Measurements from ENCODE around the gene SPTBN1. TPM values are rescaled to one million over a fixed set of nuclear protein-coding genes. Genes with fewer than 3 reads are reported as not detected.

Gene SPTBN1
- 361 TPM for total RNA-seq

DNA sequence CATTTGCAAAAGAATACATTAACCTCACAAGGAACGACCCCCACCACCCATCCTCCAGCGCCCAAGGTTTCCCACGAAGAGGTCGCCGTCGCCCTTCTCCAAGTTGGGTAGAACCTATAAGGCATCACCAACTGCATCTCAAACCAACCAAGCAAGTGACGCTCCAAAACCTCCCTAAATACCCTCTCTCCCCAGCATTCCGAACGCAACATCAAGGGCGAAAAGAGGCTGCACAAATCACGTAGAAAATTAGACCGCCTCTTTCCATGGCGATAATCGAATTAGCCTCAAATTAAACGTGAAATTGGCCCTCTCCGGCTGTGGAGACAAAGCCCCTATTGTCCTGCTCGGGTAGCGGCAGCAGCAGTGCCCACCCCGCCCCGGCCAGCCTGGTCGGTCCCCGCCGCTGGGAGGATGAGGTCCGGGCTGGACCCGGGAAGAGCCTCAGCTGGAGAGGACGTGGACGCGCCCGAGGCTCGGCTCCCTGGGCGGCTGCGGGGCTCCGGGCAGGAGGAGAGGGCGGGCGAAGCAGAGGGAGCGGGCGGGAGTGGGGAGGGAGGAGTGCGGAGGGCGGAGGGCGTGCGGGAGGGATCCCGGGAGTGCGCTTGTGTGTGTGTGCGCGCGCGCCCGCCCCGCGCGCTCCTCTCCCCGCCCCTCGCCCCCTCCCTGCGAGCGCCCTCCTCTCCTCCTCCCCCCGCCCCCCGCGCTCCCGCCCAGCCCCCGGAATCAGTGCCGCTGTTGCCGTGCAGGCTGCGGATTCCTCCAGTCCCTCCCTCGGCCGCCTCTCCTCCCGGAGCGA lies at the start of gene SPTBN1:
SPTBN1 (plus strand) TSS at position 765 of the 799 bp plus-strand sequence. CDS start 70,092 bp downstream, outside the sequence.

Other genes starting within 250 kb of the SPTBN1 start
- gene TSPYL6, start 200.1 kb upstream of the SPTBN1 start, total RNA-seq, result not detected

Measured in metanephros (tissue), 1 donor.